Adrenal gland (tissue), 12 donors: ENCODE measurements around the gene TPRG1. TPM values are rescaled to one million over a fixed set of nuclear protein-coding genes. Genes with fewer than 3 reads are reported as not detected.

Experiments used
- DNase-seq, 7 donors: peaks; one replicate each; pipeline ENCODE4 v3.0.0-alpha.2; 2019 to 2020
- H3K27ac ChIP-seq, 5 donors: fragments of 200-600 bp; sonication (generic) in 4 of 5; 1 replicate in 3 of 5; 2 replicates in 2 of 5; pipeline versions ENCODE4 v1.5.1 to v1.8.0; 2016 to 2020; ENCODE audit warnings: mild to moderate bottlenecking in 1 of 5
- H3K27me3 ChIP-seq: fragments of 200-600 bp; 2 replicates; pipeline ENCODE4 v1.8.0; 2021
- H3K36me3 ChIP-seq, 2 donors: fragments of 200-600 bp; replicated peaks in 1 of 2; 1 replicate in 1 of 2; 2 replicates in 1 of 2; pipeline versions ENCODE4 v1.5.1 to v1.8.0; 2018 to 2022
- H3K4me1 ChIP-seq, 2 donors: fragments of 200-600 bp; replicated peaks in 1 of 2; 1 replicate in 1 of 2; 2 replicates in 1 of 2; pipeline versions ENCODE4 v1.5.1 to v1.8.0; 2018 to 2021
- H3K4me3 ChIP-seq, 4 donors: fragments of 200-600 bp; sonication (generic) in 3 of 4; one replicate each; pipeline ENCODE4 v1.5.1; 2016 to 2018
- H3K9me3 ChIP-seq, 3 donors: fragments of 200-600 bp; sonication (generic) in 1 of 3; replicated peaks in 1 of 3; 1 replicate in 2 of 3; 2 replicates in 1 of 3; pipeline versions ENCODE4 v1.5.1 to v1.8.0; 2016 to 2021
- POLR2A ChIP-seq, 2 donors: fragments of 450-650 bp; IDR thresholded peaks; one replicate each; pipeline ENCODE4 v1.6.1; 2017; ENCODE audit warnings: antibody characterized with exemption in 2 of 2, mild to moderate bottlenecking in 2 of 2, moderate library complexity in 1 of 2
- WGBS, 4 donors: extraction: QIAGEN DNeasy Blood & Tissue Kit in 2 of 4; methylation state at CpG; one replicate each; pipeline versions ENCODE4 v1.1.5 to v1.1.7; 2013 to 2017; 5-methylcytosine and 5-hydroxymethylcytosine counted together
- intact Hi-C, 2 donors: fragments of 100-400 bp; cut with DNase I; formaldehyde crosslinking; loops; one replicate each; pipeline versions ENCODE4 v1.14.1 to v1.15.0; 2022 to 2023
- polyA plus RNA-seq, 3 donors: library from polyadenylated mRNA; stranded (reverse); fragments of 200-250 nt in 2 of 3; fragments of 350-450 nt in 1 of 3; fragmentation: Illumina TruSeq in 1 of 3; extraction: RNeasy Lipid Tissue Mini Kit (QIAGEN cat#74804) in 1 of 3; gene quantifications; one replicate each; pipeline ENCODE4 v1.2.3, GENCODE V29; 2013 to 2014
- total RNA-seq, 9 donors: library from RNA; depleted of rRNA in 4 of 9; stranded (reverse); fragments of >200 nt in 4 of 9; fragments of 120-200 nt in 1 of 9; fragmentation: NEBNext Ultra II Directional in 1 of 9; extraction: Animal tissue kit (Norgen Biotek cat#: 25700) in 1 of 9; gene quantifications; one replicate each; pipeline versions ENCODE4 v1.1.0 to v1.2.4, GENCODE V29; 2013 to 2023
- TF ChIP-seq, protein P1 (sequence below), 6 experiments: fragments of 450-650 bp in 4 of 6; fragments of 200-600 bp in 2 of 6; sonication (generic) in 1 of 6; IDR thresholded peaks; 1 replicate in 5 of 6; 2 replicates in 1 of 6; pipeline versions ENCODE4 v1.5.1 to v1.8.0; 2016 to 2021; ENCODE audit warnings: antibody characterized with exemption in 6 of 6, mild to moderate bottlenecking in 2 of 6, moderate library complexity in 1 of 6
- donor health status: healthy with polysubstance abuse.
- donor health status: Bipolar disorder and iron deficiency.
- donor health status: DM: yes; HTN: yes; CAD: no.
- donor health status: DM: no; HTN: no; CAD: no.
- donor health status: DM: no; HTN: no; CAD: no.
- donor health status: DM: yes; HTN: yes; CAD: no.

Gene TPRG1
- total and polyA plus RNA-seq, 12 donors: 2.6 to 9.4 (median 3.9) TPM

DNA sequence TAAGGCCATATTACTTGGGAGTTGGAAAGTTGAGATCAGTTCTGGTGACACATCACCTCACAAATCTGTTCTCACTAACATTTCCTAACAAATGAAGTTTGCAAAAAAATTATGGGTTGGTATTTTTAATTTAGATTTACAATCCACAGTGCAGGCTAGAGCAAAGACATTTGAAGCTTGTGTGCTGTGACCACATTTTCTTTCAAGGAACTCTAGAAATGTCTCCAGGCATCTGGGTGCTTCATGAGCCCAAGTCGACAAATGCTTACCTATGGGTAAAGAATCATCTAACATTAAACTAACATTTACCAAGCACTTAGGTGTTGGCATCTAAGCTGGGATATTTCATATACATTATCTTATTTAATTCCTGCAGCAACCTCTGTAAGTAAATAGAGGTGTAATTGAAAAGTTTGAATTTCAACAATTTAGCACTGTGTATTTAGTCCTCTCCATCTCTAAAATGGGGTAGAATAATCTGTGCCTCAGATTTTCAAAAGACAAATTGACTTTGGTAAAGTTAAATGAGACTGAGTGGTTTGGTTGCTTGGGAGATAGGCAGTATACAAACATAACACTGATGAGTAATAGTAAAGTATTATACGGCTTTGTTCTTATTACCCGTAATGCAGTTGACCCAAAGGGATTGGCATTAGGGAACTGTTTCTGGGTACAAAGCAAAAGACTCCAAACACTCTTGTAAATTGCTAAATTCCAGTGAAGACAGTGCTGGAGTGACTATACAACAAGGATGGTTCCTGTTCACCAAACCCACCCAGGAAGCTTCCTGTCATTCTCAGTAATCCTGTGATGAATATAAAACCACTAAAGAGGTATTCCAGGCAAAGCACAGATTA is 162.5 kb downstream of the TPRG1 start:
- 92 to 95% (median 93%) methylated on average over 3 of the region's 3 CpGs for WGBS, 4 donors
- TF ChIP-seq POLR2A (IDR thresholded peaks at IDR 0.05): no peak
- TF ChIP-seq, protein P1, sequence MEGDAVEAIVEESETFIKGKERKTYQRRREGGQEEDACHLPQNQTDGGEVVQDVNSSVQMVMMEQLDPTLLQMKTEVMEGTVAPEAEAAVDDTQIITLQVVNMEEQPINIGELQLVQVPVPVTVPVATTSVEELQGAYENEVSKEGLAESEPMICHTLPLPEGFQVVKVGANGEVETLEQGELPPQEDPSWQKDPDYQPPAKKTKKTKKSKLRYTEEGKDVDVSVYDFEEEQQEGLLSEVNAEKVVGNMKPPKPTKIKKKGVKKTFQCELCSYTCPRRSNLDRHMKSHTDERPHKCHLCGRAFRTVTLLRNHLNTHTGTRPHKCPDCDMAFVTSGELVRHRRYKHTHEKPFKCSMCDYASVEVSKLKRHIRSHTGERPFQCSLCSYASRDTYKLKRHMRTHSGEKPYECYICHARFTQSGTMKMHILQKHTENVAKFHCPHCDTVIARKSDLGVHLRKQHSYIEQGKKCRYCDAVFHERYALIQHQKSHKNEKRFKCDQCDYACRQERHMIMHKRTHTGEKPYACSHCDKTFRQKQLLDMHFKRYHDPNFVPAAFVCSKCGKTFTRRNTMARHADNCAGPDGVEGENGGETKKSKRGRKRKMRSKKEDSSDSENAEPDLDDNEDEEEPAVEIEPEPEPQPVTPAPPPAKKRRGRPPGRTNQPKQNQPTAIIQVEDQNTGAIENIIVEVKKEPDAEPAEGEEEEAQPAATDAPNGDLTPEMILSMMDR (IDR thresholded peaks at IDR 0.05): no peak
- Histone ChIP-seq H3K9me3 (peaks cover 0 to 5% (median 0%) of the 10 kb centered on the region in 3 donors), H3K27ac (no peak overlapping the region), H3K27me3 (no peaks in the 10 kb centered on the region), H3K36me3 (no peaks in the 10 kb centered on the region), H3K4me3 (no peak overlapping the region), H3K4me1 (no peaks in the 10 kb centered on the region)
- DNase-seq: no peak
- intact Hi-C loops: no loop called here

DNA sequence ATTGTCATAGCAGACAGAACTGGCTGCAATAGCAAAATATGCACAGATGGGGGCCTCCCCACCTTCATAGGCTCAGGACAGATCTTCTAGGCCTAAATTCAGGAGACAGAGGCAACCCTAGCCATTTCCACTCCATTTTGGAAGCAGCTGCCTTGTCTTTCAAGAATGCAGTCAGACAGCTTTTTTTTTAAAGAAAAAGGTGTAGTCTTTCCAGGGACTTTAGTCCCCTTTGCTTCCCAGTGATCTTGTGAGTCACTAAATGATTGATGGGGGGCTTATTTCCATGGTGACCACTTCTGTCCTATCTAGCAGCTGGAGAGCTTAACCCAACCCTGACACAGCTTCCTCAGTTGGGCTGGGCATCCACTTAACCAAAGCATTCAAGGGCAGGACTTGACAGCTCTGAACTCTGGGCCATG is 165.9 kb downstream of the TPRG1 start:
- TF ChIP-seq, protein P1 (IDR thresholded peaks at IDR 0.05): no peak
- TF ChIP-seq POLR2A (IDR thresholded peaks at IDR 0.05): no peak
- DNase-seq: no peak
- Histone ChIP-seq H3K36me3 (no peaks in the 10 kb centered on the region), H3K27me3 (no peaks in the 10 kb centered on the region), H3K9me3 (peaks cover 0 to 5% (median 0%) of the 10 kb centered on the region in 3 donors), H3K4me3 (no peak overlapping the region), H3K27ac (no peak overlapping the region), H3K4me1 (no peaks in the 10 kb centered on the region)
- intact Hi-C loops: no loop called here

DNA sequence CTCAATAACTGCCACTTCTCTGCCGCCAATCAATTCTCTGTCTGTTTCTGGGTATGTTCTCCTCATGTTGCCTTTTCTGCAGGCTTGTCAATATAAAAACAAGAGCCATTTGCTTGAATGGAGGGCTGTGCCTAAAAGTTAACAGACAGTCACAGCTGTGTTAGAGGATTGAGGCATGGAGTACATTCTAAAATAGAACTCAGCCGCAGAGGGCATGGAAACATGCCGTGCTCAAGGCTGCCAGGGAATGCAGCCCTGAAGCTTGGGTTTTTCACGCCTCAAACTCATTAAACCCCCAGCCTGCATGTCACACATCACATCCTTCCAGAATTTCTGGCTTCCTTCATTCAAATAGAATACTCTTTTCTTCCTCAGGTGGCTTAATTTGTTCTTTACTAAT is 166.6 kb downstream of the TPRG1 start:
- no peak for TF ChIP-seq POLR2A (IDR thresholded peaks at IDR 0.05)
- TF ChIP-seq, protein P1 (IDR thresholded peaks at IDR 0.05): no peak
- DNase-seq: no peak

DNA sequence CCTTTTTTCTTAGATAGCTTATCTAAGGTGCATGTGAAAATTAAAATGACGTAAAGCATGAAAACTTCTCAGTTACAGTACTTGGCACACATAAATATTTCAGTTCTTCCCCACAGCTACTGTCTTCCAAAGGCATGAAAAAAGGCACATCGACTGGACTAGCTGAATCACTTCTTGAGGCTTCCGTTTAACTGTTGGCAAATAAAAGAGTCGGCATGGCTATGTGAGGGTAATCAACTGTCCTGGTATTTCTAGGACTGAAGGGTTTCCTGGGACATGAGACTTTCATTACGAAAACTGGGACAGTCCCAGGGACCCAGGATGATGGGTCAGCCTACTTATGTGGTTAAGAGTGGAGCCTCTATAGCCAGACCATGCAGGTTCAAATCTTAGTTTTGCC is 168.2 kb downstream of the TPRG1 start:
- no peak for DNase-seq
- Histone ChIP-seq H3K27me3 (no peaks in the 10 kb centered on the region), H3K9me3 (peaks cover 0 to 5% (median 0%) of the 10 kb centered on the region in 3 donors), H3K36me3 (no peaks in the 10 kb centered on the region), H3K4me3 (no peak overlapping the region), H3K27ac (no peak overlapping the region), H3K4me1 (no peaks in the 10 kb centered on the region)
- WGBS, 4 donors: 91 to 97% (median 95%) methylated on average over 5 of the region's 5 CpGs
- TF ChIP-seq, protein P1 (IDR thresholded peaks at IDR 0.05): no peak
- TF ChIP-seq POLR2A (IDR thresholded peaks at IDR 0.05): no peak
- intact Hi-C loops: no loop called here

More for the DNA sequence above, 166.6 kb downstream of the TPRG1 start:
- H3K36me3 ChIP-seq: no peaks in the 10 kb centered on the region
- no peak overlapping the region for H3K4me3 ChIP-seq
- peaks cover 0 to 5% (median 0%) of the 10 kb centered on the region in 3 donors for H3K9me3 ChIP-seq
- H3K4me1 ChIP-seq: no peaks in the 10 kb centered on the region
- no peaks in the 10 kb centered on the region for H3K27me3 ChIP-seq
- H3K27ac ChIP-seq: no peak overlapping the region
- 85 to 96% (median 93%) methylated on average over 4 of the region's 4 CpGs for WGBS, 4 donors
- intact Hi-C loops: no loop called here
